Measurements from ENCODE around the gene BAD.

DNA sequence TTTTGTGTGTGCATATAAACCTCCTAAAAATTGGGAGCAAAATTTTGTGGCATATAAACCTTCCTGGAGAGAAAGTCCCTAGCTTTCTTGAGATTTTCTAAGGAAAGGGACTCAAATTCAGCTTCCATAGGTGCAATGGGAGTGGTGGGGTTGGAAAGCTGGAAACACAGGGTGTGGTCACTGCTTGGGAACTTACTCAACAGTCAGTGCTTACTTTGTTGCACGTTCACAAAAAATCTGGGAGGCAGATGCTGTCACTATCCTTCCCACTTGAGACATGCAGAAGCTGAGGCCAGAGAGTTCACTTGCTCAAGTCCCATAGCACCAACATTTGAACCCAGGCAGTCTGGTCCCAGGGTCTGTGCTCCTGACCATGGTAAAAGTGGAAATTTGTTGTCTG is 11.8 kb upstream of the BAD start:
- TF ChIP-seq, protein P1, sequence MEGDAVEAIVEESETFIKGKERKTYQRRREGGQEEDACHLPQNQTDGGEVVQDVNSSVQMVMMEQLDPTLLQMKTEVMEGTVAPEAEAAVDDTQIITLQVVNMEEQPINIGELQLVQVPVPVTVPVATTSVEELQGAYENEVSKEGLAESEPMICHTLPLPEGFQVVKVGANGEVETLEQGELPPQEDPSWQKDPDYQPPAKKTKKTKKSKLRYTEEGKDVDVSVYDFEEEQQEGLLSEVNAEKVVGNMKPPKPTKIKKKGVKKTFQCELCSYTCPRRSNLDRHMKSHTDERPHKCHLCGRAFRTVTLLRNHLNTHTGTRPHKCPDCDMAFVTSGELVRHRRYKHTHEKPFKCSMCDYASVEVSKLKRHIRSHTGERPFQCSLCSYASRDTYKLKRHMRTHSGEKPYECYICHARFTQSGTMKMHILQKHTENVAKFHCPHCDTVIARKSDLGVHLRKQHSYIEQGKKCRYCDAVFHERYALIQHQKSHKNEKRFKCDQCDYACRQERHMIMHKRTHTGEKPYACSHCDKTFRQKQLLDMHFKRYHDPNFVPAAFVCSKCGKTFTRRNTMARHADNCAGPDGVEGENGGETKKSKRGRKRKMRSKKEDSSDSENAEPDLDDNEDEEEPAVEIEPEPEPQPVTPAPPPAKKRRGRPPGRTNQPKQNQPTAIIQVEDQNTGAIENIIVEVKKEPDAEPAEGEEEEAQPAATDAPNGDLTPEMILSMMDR (IDR thresholded peaks at IDR 0.05) = no peak
- no peak for TF ChIP-seq EZH2 (IDR thresholded peaks at IDR 0.05; ENCODE audit: borderline replicate concordance, insufficient read depth, low read depth, low read length, poor library complexity, severe bottlenecking)

All from B cell (primary cell).